Activated naive CD4-positive, alpha-beta T cell treated with anti-CD3 and anti-CD28 coated beads for 36 hours (primary cell): ENCODE results near the gene MICU1. TPM values are rescaled to one million over a fixed set of nuclear protein-coding genes. Genes with fewer than 3 reads are reported as not detected.

ENCODE experiments used
- CTCF ChIA-PET: fragments of 350-600 bp; sonication (Branson Sonifier 250); formaldehyde crosslinking; loops from one replicate; lab custom pipeline; 2021; ENCODE audit warnings: antibody characterized with exemption; lab: Charles Lee
- DNase-seq: peaks from one replicate; pipeline ENCODE4 v3.0.0-alpha.2; 2020
- H3K27ac Mint-ChIP-seq: one replicate; pipeline ENCODE4 v1.8.0; 2021; ENCODE audit warnings: mild to moderate bottlenecking, mixed read lengths
- H3K27me3 Mint-ChIP-seq: one replicate; pipeline ENCODE4 v1.8.0; 2021; ENCODE audit warnings: low read depth, mixed read lengths
- H3K36me3 Mint-ChIP-seq: one replicate; pipeline ENCODE4 v1.8.0; 2021; ENCODE audit warnings: low read depth, mixed read lengths
- H3K4me1 Mint-ChIP-seq: one replicate; pipeline ENCODE4 v1.8.0; 2021; ENCODE audit warnings: low read depth, mixed read lengths
- H3K4me3 Mint-ChIP-seq: one replicate; pipeline ENCODE4 v1.8.0; 2021; ENCODE audit warnings: mild to moderate bottlenecking, moderate library complexity, mixed read lengths
- H3K9me3 Mint-ChIP-seq: one replicate; pipeline ENCODE4 v1.8.0; 2021; ENCODE audit warnings: mixed read lengths
- intact Hi-C: fragments of 100-400 bp; cut with micrococcal nuclease; formaldehyde crosslinking; loops from one replicate; pipeline ENCODE4 v1.15.1; 2023
- total RNA-seq, 2 experiments: library from RNA; stranded (reverse); gene quantifications; one replicate each; pipeline ENCODE4 v1.2.3, GENCODE V29; 2021

MICU1 gene
- total RNA-seq, 2 experiments from 2014 or later, result 40.0 to 41.9 TPM

GRCh38 chr10:72622271-72622670, 3.6 kb downstream of the MICU1 start:
- DNase-seq, result no peak
- Mint-ChIP-seq H3K27ac (no peak overlapping the region), H3K9me3 (no peaks in the 10 kb centered on the region), H3K4me3 (no peak overlapping the region), H3K36me3 (no peaks in the 10 kb centered on the region), H3K4me1 (peaks cover 16% of the 10 kb centered on the region), H3K27me3 (no peaks in the 10 kb centered on the region)
- CTCF ChIA-PET, result no interaction called here
- intact Hi-C loops, result no loop called here

- peaks cover 11% of the 10 kb centered on the region for H3K36me3 Mint-ChIP-seq
- DNase-seq, result no peak
- H3K27ac Mint-ChIP-seq, result peak overlapping the region; percentile 68
- peaks cover 11% of the 10 kb centered on the region for H3K9me3 Mint-ChIP-seq
- H3K4me3 Mint-ChIP-seq, result no peak overlapping the region
- CTCF ChIA-PET, result no interaction called here
- intact Hi-C loops, result loop anchor here (1.0 to 2.0 kb wide), 2 partner anchors 10 to 54 kb away; partner anchors contain the start of gene MICU1
- H3K4me1 Mint-ChIP-seq, result peaks cover 20% of the 10 kb centered on the region
- no peaks in the 10 kb centered on the region for H3K27me3 Mint-ChIP-seq
Measured at GRCh38 chr10:72616716-72617115, 9.2 kb downstream of the MICU1 start.

- peaks cover 11% of the 10 kb centered on the region for H3K9me3 Mint-ChIP-seq
- H3K36me3 Mint-ChIP-seq, result peaks cover 11% of the 10 kb centered on the region
- H3K27me3 Mint-ChIP-seq, result no peaks in the 10 kb centered on the region
- no peak overlapping the region for H3K4me3 Mint-ChIP-seq
- peak overlapping the region; percentile 42 for H3K27ac Mint-ChIP-seq
- DNase-seq, result no peak
- H3K4me1 Mint-ChIP-seq, result peaks cover 22% of the 10 kb centered on the region
- CTCF ChIA-PET, result interaction anchor here (0.7 kb wide), 1 partner anchor 468 kb away, joined by 3 read pairs; no protein-coding TSS in a partner anchor
- intact Hi-C loops, result loop anchor here (1.0 to 2.0 kb wide), 2 partner anchors 10 to 53 kb away; partner anchors contain the start of gene MICU1
Measured at GRCh38 chr10:72615970-72616369, 9.9 kb downstream of the MICU1 start.

DNA sequence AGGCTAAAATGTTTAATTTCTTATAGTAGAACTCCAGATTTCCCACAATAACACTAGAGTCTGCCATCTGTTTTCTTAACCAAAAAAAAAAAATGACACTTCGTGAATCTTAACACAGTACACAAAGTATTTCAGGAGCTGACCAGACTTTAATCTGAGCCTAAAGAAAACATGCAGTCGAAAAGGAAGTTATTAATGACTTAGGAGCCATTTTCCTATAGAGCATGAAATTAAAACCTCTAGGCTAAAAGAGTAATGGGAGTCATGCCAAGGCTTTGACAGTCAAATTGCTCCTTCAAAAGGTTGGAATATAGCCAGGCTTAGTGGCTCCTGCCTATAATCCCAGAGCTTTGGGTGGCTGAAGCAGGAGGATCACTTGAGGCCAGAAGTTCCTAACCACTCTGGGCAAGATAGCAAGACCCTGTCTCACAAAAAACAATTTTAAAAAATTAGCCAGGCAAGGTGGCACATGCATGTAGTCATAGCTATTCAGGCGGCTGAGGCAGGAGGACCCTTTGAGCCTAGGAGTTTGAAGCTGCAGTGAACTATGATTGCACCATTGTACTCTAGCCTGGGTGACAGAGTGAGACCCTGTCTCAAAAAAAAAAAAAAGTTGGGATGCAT, 13.6 kb downstream of the MICU1 start:
- no peak overlapping the region for H3K4me3 Mint-ChIP-seq
- no peak for DNase-seq
- peaks cover 17% of the 10 kb centered on the region for H3K36me3 Mint-ChIP-seq
- no peaks in the 10 kb centered on the region for H3K27me3 Mint-ChIP-seq
- CTCF ChIA-PET, result no interaction called here
- intact Hi-C loops, result no loop called here
- H3K9me3 Mint-ChIP-seq, result peaks cover 11% of the 10 kb centered on the region
- H3K4me1 Mint-ChIP-seq, result peaks cover 22% of the 10 kb centered on the region
- H3K27ac Mint-ChIP-seq, result no peak overlapping the region

DNA sequence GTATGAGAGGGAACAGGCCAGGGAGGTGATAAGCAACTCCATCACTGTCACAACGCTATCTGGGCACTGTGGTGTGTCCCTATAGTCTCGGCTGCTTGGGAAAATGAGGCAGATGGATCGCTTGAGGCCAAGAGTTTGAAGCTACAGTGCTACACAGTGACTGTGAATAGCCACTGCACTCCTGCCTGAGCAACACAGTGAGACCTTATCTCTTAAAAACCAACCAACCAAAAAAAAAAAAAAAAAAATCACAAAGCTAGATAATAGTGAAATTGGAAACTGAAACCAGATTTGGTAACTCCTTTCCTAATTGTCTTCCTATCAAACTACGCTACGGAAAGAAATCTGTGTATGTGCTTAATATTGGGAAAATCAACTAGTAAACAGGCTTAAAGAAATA, 14.1 kb downstream of the MICU1 start:
- Mint-ChIP-seq H3K4me1 (peaks cover 19% of the 10 kb centered on the region), H3K27ac (peak overlapping the region; percentile 4), H3K27me3 (no peaks in the 10 kb centered on the region), H3K4me3 (no peak overlapping the region), H3K36me3 (peaks cover 13% of the 10 kb centered on the region), H3K9me3 (peaks cover 7% of the 10 kb centered on the region)
- CTCF ChIA-PET, result interaction anchor here (0.8 kb wide), 1 partner anchor 13 kb away, joined by 4 read pairs; no protein-coding TSS in a partner anchor
- DNase-seq, result no peak
- intact Hi-C loops, result no loop called here

DNA sequence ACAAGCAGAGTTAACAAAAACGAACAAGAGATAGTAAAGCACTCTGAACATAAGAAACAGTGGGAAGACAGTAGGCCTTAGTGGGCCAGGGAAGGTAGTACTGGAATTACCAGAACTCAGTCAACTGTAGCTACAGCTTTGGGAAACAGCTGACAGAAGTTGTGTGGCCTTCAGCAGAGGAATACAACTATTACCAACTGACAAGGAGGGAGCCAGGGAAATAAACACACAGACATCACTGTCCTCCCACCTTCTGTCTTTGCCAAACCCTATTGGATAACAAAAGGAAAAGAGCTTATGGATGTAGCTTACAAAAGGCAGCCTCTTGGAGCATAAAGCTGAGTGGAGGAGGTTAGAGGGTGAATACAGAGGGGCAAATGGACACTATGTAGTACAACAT, 15.4 kb downstream of the MICU1 start:
- Mint-ChIP-seq H3K36me3 (peaks cover 7% of the 10 kb centered on the region), H3K27me3 (no peaks in the 10 kb centered on the region), H3K4me1 (peaks cover 9% of the 10 kb centered on the region), H3K27ac (no peak overlapping the region), H3K9me3 (no peaks in the 10 kb centered on the region), H3K4me3 (no peak overlapping the region)
- no peak for DNase-seq
- intact Hi-C loops, result no loop called here
- CTCF ChIA-PET, result no interaction called here

DNA sequence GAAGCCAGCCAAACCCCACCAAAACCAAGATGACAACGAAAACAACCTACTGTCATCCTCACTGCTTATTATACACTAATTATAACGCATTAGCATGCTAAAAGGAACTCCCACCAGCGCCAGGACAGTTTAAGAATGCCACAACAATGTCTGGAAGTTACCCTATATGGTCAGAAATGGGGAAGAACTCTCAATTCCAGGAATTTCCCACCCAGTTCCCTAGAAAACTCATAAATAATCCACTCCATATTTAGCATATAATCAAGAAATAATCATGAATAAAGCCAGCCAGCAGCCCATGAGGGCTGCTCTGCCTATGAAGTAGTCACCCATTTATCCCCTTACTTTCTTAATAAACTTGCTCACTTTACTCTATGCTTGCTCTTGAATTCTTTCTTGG, 20.8 kb downstream of the MICU1 start:
- intact Hi-C loops, result no loop called here
- no peak overlapping the region for H3K4me3 Mint-ChIP-seq

DNA sequence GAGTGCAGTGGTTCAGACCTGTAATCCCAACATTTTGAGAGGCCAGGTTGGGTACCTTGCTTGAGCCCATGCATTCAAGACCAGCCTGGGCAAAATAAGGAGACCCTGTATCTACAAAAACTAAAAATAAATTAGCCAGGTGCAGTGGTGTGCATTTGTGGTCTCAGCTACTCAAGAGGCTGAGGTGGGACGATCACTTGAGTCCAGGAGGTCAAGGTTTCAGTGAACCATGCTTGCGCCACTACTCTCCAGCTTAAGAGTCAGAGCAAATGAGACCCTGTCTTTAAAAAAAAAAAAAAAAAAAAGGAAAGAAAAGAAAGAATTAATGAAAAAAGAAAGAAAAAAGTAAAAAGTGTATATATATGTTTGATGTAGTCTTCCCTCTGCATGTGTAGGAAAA, 24.7 kb downstream of the MICU1 start:
- CTCF ChIA-PET, result no interaction called here
- intact Hi-C loops, result no loop called here
- no peaks in the 10 kb centered on the region for H3K4me1 Mint-ChIP-seq

More for the DNA sequence above, 20.8 kb downstream of the MICU1 start:
- CTCF ChIA-PET, result no interaction called here
- Mint-ChIP-seq H3K4me1 (no peaks in the 10 kb centered on the region), H3K27ac (no peak overlapping the region), H3K9me3 (no peaks in the 10 kb centered on the region), H3K27me3 (no peaks in the 10 kb centered on the region), H3K36me3 (peaks cover 9% of the 10 kb centered on the region)
- no peak for DNase-seq

GRCh38 chr10:72598769-72599701, 26.8 kb downstream of the MICU1 start:
- no peak overlapping the region for H3K4me3 Mint-ChIP-seq

More for the DNA sequence above, 24.7 kb downstream of the MICU1 start:
- Mint-ChIP-seq H3K36me3 (peaks cover 4% of the 10 kb centered on the region), H3K27me3 (no peaks in the 10 kb centered on the region), H3K9me3 (no peaks in the 10 kb centered on the region), H3K4me3 (no peak overlapping the region), H3K27ac (no peak overlapping the region)
- no peak for DNase-seq

DNA sequence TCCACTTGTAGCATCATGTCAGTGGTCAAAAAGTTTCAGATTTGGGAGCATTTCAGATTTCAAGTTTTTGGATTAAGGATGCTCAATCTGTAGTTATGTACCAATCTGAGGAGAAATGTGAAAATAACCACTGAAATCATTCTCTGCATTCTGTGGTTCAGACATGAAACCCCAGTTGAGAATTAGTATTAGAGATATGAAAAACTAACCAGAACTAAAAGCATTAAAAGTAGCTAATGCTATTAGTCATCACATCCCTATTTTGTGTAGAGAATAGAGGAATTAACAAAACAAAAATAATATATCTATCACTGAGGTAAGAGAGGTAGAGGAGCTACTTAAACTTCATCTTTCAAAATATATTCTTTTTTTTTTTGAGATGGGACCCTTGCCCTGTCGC, 28.0 kb downstream of the MICU1 start:
- peaks cover 14% of the 10 kb centered on the region for H3K36me3 Mint-ChIP-seq
- CTCF ChIA-PET, result no interaction called here
- no peak overlapping the region for H3K4me3 Mint-ChIP-seq
- no peak for DNase-seq
- H3K27me3 Mint-ChIP-seq, result no peaks in the 10 kb centered on the region
- H3K4me1 Mint-ChIP-seq, result peaks cover 6% of the 10 kb centered on the region
- intact Hi-C loops, result no loop called here
- no peak overlapping the region for H3K27ac Mint-ChIP-seq
- H3K9me3 Mint-ChIP-seq, result no peaks in the 10 kb centered on the region

More at GRCh38 chr10:72598769-72599701, 26.8 kb downstream of the MICU1 start:
- intact Hi-C loops, result no loop called here
- no peaks in the 10 kb centered on the region for H3K27me3 Mint-ChIP-seq
- CTCF ChIA-PET, result no interaction called here
- peaks cover 6% of the 10 kb centered on the region for H3K36me3 Mint-ChIP-seq
- H3K9me3 Mint-ChIP-seq, result no peaks in the 10 kb centered on the region
- H3K27ac Mint-ChIP-seq, result no peak overlapping the region
- no peak for DNase-seq
- H3K4me1 Mint-ChIP-seq, result peaks cover 2% of the 10 kb centered on the region

GRCh38 chr10:72595436-72595835, 30.4 kb downstream of the MICU1 start:
- CTCF ChIA-PET, result no interaction called here
- Mint-ChIP-seq H3K36me3 (peaks cover 18% of the 10 kb centered on the region), H3K9me3 (peaks cover 2% of the 10 kb centered on the region), H3K27ac (no peak overlapping the region), H3K4me1 (peaks cover 19% of the 10 kb centered on the region), H3K4me3 (no peak overlapping the region), H3K27me3 (no peaks in the 10 kb centered on the region)
- intact Hi-C loops, result no loop called here
- DNase-seq, result no peak

GRCh38 chr10:72593963-72594362, 31.9 kb downstream of the MICU1 start:
- Mint-ChIP-seq H3K36me3 (peaks cover 18% of the 10 kb centered on the region), H3K27ac (no peak overlapping the region), H3K4me3 (no peak overlapping the region), H3K4me1 (peaks cover 20% of the 10 kb centered on the region), H3K27me3 (no peaks in the 10 kb centered on the region), H3K9me3 (peaks cover 2% of the 10 kb centered on the region)
- intact Hi-C loops, result no loop called here
- CTCF ChIA-PET, result no interaction called here
- DNase-seq, result no peak
